Neural crest cell (in vitro differentiated cells): ENCODE results near the gene SLX4IP. TPM values are rescaled to one million over a fixed set of nuclear protein-coding genes. Genes with fewer than 3 reads are reported as not detected.

Experiments used
- DNase-seq: peaks from one replicate; pipeline ENCODE4 v3.0.0; 2021; ENCODE audit warnings: low read depth, mixed read lengths, low spot score
- H3K27ac Mint-ChIP-seq: one replicate; pipeline ENCODE4 v1.8.0; 2021; ENCODE audit warnings: mild to moderate bottlenecking, mixed read lengths; ENCODE audit not compliant: unreplicated experiment
- H3K27me3 Mint-ChIP-seq: 2 replicates; pipeline ENCODE4 v1.8.0; 2021; ENCODE audit warnings: low read depth, mild to moderate bottlenecking, mixed read lengths
- H3K36me3 Mint-ChIP-seq: 2 replicates; pipeline ENCODE4 v1.8.0; 2021; ENCODE audit warnings: low read depth, mild to moderate bottlenecking, mixed read lengths
- H3K4me1 Mint-ChIP-seq: 2 replicates; pipeline ENCODE4 v1.8.0; 2021; ENCODE audit warnings: mixed read lengths
- H3K4me3 Mint-ChIP-seq: one replicate; pipeline ENCODE4 v1.8.0; 2021; ENCODE audit warnings: mild to moderate bottlenecking, mixed read lengths
- H3K9me3 Mint-ChIP-seq: 2 replicates; pipeline ENCODE4 v1.8.0; 2021; ENCODE audit warnings: mixed read lengths
- CTCF ChIP-seq: fragments of 200-600 bp; sonication (generic); conservative IDR thresholded peaks from 2 replicates; pipeline ENCODE4 v1.5.0; 2021; ENCODE audit warnings: antibody characterized with exemption, mild to moderate bottlenecking
- total RNA-seq: library from RNA; stranded (reverse); gene quantifications from 2 replicates; pipeline ENCODE4 v1.2.1, GENCODE V29; 2021

SLX4IP gene
- total RNA-seq, 1 donor from 2014 or later, result 8.5 TPM

- no peak for DNase-seq
- H3K27ac Mint-ChIP-seq, result no peak overlapping the region
- H3K9me3 Mint-ChIP-seq, result peaks cover 5% of the 10 kb centered on the region
Measured at GRCh38 chr20:10557685-10558084, 122.6 kb downstream of the SLX4IP start.

GRCh38 chr20:10558635-10559187 is 123.6 kb downstream of the SLX4IP start:
- Mint-ChIP-seq H3K27ac (peak overlapping the region; percentile 64), H3K4me3 (no peak overlapping the region), H3K27me3 (no peaks in the 10 kb centered on the region), H3K36me3 (peaks cover 16% of the 10 kb centered on the region), H3K9me3 (peaks cover 8% of the 10 kb centered on the region), H3K4me1 (peaks cover 47% of the 10 kb centered on the region)
- TF ChIP-seq CTCF, result no peak
- no peak for DNase-seq

More at GRCh38 chr20:10557685-10558084, 122.6 kb downstream of the SLX4IP start:
- H3K4me3 Mint-ChIP-seq, result no peak overlapping the region
- peaks cover 5% of the 10 kb centered on the region for H3K36me3 Mint-ChIP-seq
- TF ChIP-seq CTCF, result no peak
- no peaks in the 10 kb centered on the region for H3K27me3 Mint-ChIP-seq
- H3K4me1 Mint-ChIP-seq, result peaks cover 54% of the 10 kb centered on the region

GRCh38 chr20:10559266-10559665 is 124.2 kb downstream of the SLX4IP start:
- H3K27ac Mint-ChIP-seq, result no peak overlapping the region
- H3K36me3 Mint-ChIP-seq, result peaks cover 17% of the 10 kb centered on the region
- DNase-seq, result no peak
- H3K27me3 Mint-ChIP-seq, result no peaks in the 10 kb centered on the region
- peaks cover 42% of the 10 kb centered on the region for H3K4me1 Mint-ChIP-seq
- peaks cover 8% of the 10 kb centered on the region for H3K9me3 Mint-ChIP-seq
- no peak for TF ChIP-seq CTCF
- H3K4me3 Mint-ChIP-seq, result no peak overlapping the region

GRCh38 chr20:10560686-10561085 is 125.6 kb downstream of the SLX4IP start:
- Mint-ChIP-seq H3K4me3 (no peak overlapping the region), H3K36me3 (peaks cover 17% of the 10 kb centered on the region), H3K27ac (no peak overlapping the region), H3K9me3 (peaks cover 8% of the 10 kb centered on the region), H3K27me3 (no peaks in the 10 kb centered on the region), H3K4me1 (peaks cover 44% of the 10 kb centered on the region)
- DNase-seq, result no peak
- no peak for TF ChIP-seq CTCF

GRCh38 chr20:10561302-10561701 is 126.2 kb downstream of the SLX4IP start:
- peaks cover 44% of the 10 kb centered on the region for H3K4me1 Mint-ChIP-seq
- no peak for DNase-seq
- H3K27me3 Mint-ChIP-seq, result no peaks in the 10 kb centered on the region
- H3K27ac Mint-ChIP-seq, result no peak overlapping the region
- no peak for TF ChIP-seq CTCF
- H3K36me3 Mint-ChIP-seq, result peaks cover 18% of the 10 kb centered on the region
- peaks cover 8% of the 10 kb centered on the region for H3K9me3 Mint-ChIP-seq
- H3K4me3 Mint-ChIP-seq, result no peak overlapping the region

- Mint-ChIP-seq H3K9me3 (peaks cover 8% of the 10 kb centered on the region), H3K4me1 (peaks cover 37% of the 10 kb centered on the region), H3K36me3 (peaks cover 26% of the 10 kb centered on the region), H3K27ac (no peak overlapping the region), H3K27me3 (no peaks in the 10 kb centered on the region), H3K4me3 (no peak overlapping the region)
- DNase-seq, result no peak
- TF ChIP-seq CTCF, result no peak
Measured at GRCh38 chr20:10562899-10563298, 127.8 kb downstream of the SLX4IP start.
